Ovary (tissue), 9 donors: ENCODE measurements around the gene TSPAN13. TPM values are rescaled to one million over a fixed set of nuclear protein-coding genes. Genes with fewer than 3 reads are reported as not detected.

Source experiments
- DNase-seq, 5 donors: peaks; one replicate each; pipeline ENCODE4 v3.0.0-alpha.2; 2019 to 2020
- H3K27ac ChIP-seq, 2 donors: fragments of 200-600 bp; one replicate each; pipeline versions ENCODE4 v1.5.1 to v1.8.0; 2019 to 2022
- H3K27me3 ChIP-seq: fragments of 200-600 bp; one replicate; pipeline ENCODE4 v1.8.0; 2022
- H3K36me3 ChIP-seq: fragments of 200-600 bp; sonication (generic); one replicate; pipeline ENCODE4 v1.5.1; 2019
- H3K4me1 ChIP-seq: one replicate; pipeline ENCODE4 v1.8.1; 2013; ENCODE audit warnings: mild to moderate bottlenecking, moderate library complexity; ENCODE audit not compliant: insufficient read depth
- H3K4me3 ChIP-seq: fragments of 200-600 bp; sonication (generic); one replicate; pipeline ENCODE4 v1.5.1; 2017
- H3K9me3 ChIP-seq, 2 donors: fragments of 200-600 bp in 1 of 2; sonication (generic) in 1 of 2; one replicate each; pipeline versions ENCODE4 v1.5.1 to v1.8.1; 2013 to 2019; ENCODE audit warnings: mild to moderate bottlenecking in 1 of 2, moderate library complexity in 1 of 2
- CTCF ChIP-seq, 3 donors: fragments of 450-650 bp in 2 of 3; fragments of 200-600 bp in 1 of 3; IDR thresholded peaks; one replicate each; pipeline versions ENCODE4 v1.5.1 to v1.8.0; 2016 to 2022; ENCODE audit warnings: antibody characterized with exemption in 3 of 3, mild to moderate bottlenecking in 1 of 3
- EP300 ChIP-seq: sonication (generic); formaldehyde crosslinking; IDR thresholded peaks from one replicate; pipeline ENCODE4 v1.6.1; 2017; ENCODE audit warnings: antibody characterized with exemption
- POLR2A ChIP-seq: fragments of 450-650 bp; IDR thresholded peaks from one replicate; pipeline ENCODE4 v1.6.1; 2017; ENCODE audit warnings: antibody characterized with exemption, mild to moderate bottlenecking, moderate library complexity
- WGBS, 3 donors: extraction: QIAGEN DNeasy Blood & Tissue Kit in 1 of 3; methylation state at CpG; one replicate each; pipeline versions ENCODE4 v1.1.5 to v1.1.7; 2013 to 2017; 5-methylcytosine and 5-hydroxymethylcytosine counted together
- intact Hi-C, 4 donors: fragments of 100-400 bp; cut with DNase I; formaldehyde crosslinking; loops; one replicate each; pipeline versions ENCODE4 v1.11.0 to v1.15.1; 2022 to 2023
- polyA plus RNA-seq, 2 donors: library from polyadenylated mRNA; stranded (reverse); fragments of 200-250 nt in 1 of 2; fragments of 350-450 nt in 1 of 2; fragmentation: Illumina TruSeq in 1 of 2; extraction: RNeasy Lipid Tissue Mini Kit (QIAGEN cat#74804) in 1 of 2; gene quantifications; one replicate each; pipeline ENCODE4 v1.2.3, GENCODE V29; 2013 to 2014
- total RNA-seq, 7 donors: library from RNA; depleted of rRNA in 2 of 7; stranded (reverse); fragments of >200 nt in 2 of 7; fragmentation: NEBNext Ultra II Directional in 3 of 7; extraction: Animal tissue kit (Norgen Biotek cat#: 25700) in 3 of 7; gene quantifications; one replicate each; pipeline versions ENCODE4 v1.1.0 to v1.2.4, GENCODE V29; 2016 to 2023
- donor health status: DM: no; HTN: no; CAD: no; lungs with moderate emphysema.
- donor health status: DM: no; HTN: no; CAD: no.
- donor health status: Bipolar disorder and iron deficiency.
- donor health status: DM: yes; HTN: yes; CAD: no.
- donor health status: DM: no; HTN: no; CAD: no.
- donor health status: DM: yes; HTN: yes; CAD: no.

The TSPAN13 gene
- total and polyA plus RNA-seq, 9 donors, result 0.72 to 23.4 (median 4.2) TPM

- intact Hi-C loops, result no loop called here
- no peaks in the 10 kb centered on the region for H3K4me1 ChIP-seq
- no peaks in the 10 kb centered on the region for H3K36me3 ChIP-seq
- H3K4me3 ChIP-seq, result no peak overlapping the region
- TF ChIP-seq EP300 (no peak), POLR2A (no peak), CTCF (IDR thresholded peaks at IDR 0.05) (no peak)
- H3K27me3 ChIP-seq, result no peaks in the 10 kb centered on the region
- H3K27ac ChIP-seq, result no peak overlapping the region
- WGBS, 3 donors, result 80 to 96% (median 92%) methylated on average over 2 of the region's 2 CpGs
- no peak for DNase-seq
- H3K9me3 ChIP-seq, result no peaks in the 10 kb centered on the region
Measured at GRCh38 chr7:16816824-16817223, 63.3 kb downstream of the TSPAN13 start.

GRCh38 chr7:16817536-16817935 is 64.0 kb downstream of the TSPAN13 start:
- intact Hi-C loops, result no loop called here
- no peak for DNase-seq
- no peaks in the 10 kb centered on the region for H3K4me1 ChIP-seq
- TF ChIP-seq EP300, result no peak
- no peak for TF ChIP-seq POLR2A
- TF ChIP-seq CTCF (IDR thresholded peaks at IDR 0.05), result no peak
- H3K27ac ChIP-seq, result no peak overlapping the region
- H3K27me3 ChIP-seq, result no peaks in the 10 kb centered on the region
- H3K9me3 ChIP-seq, result no peaks in the 10 kb centered on the region
- H3K36me3 ChIP-seq, result no peaks in the 10 kb centered on the region
- no peak overlapping the region for H3K4me3 ChIP-seq
- WGBS, 3 donors, result 88 to 95% (median 89%) methylated on average over 1 of the region's 1 CpG

GRCh38 chr7:16818732-16819131 is 65.2 kb downstream of the TSPAN13 start:
- intact Hi-C loops, result no loop called here
- no peaks in the 10 kb centered on the region for H3K27me3 ChIP-seq
- WGBS, 3 donors, result 83 to 87% (median 83%) methylated on average over 3 of the region's 3 CpGs

GRCh38 chr7:16822029-16822428 is 68.5 kb downstream of the TSPAN13 start:
- Histone ChIP-seq H3K4me1 (no peaks in the 10 kb centered on the region), H3K36me3 (no peaks in the 10 kb centered on the region), H3K27ac (no peak overlapping the region), H3K9me3 (no peaks in the 10 kb centered on the region), H3K27me3 (no peaks in the 10 kb centered on the region), H3K4me3 (no peak overlapping the region)
- TF ChIP-seq POLR2A (no peak), CTCF (IDR thresholded peaks at IDR 0.05) (no peak), EP300 (no peak)
- DNase-seq, result no peak
- WGBS, 3 donors, result 42 to 56% (median 50%) methylated on average over 3 of the region's 3 CpGs
- intact Hi-C loops, result no loop called here

More at GRCh38 chr7:16818732-16819131, 65.2 kb downstream of the TSPAN13 start:
- TF ChIP-seq POLR2A (no peak), CTCF (IDR thresholded peaks at IDR 0.05) (no peak), EP300 (no peak)
- no peaks in the 10 kb centered on the region for H3K9me3 ChIP-seq
- H3K27ac ChIP-seq, result no peak overlapping the region
- no peak for DNase-seq
- no peaks in the 10 kb centered on the region for H3K36me3 ChIP-seq
- H3K4me3 ChIP-seq, result no peak overlapping the region
- H3K4me1 ChIP-seq, result no peaks in the 10 kb centered on the region

GRCh38 chr7:16826060-16826459 is 72.5 kb downstream of the TSPAN13 start:
- intact Hi-C loops, result no loop called here
- Histone ChIP-seq H3K27ac (no peak overlapping the region), H3K4me3 (no peak overlapping the region), H3K27me3 (no peaks in the 10 kb centered on the region), H3K36me3 (no peaks in the 10 kb centered on the region), H3K4me1 (no peaks in the 10 kb centered on the region), H3K9me3 (no peaks in the 10 kb centered on the region)
- DNase-seq, result no peak
- TF ChIP-seq CTCF (IDR thresholded peaks at IDR 0.05), result no peak
- no peak for TF ChIP-seq POLR2A
- no peak for TF ChIP-seq EP300
